Tibial nerve (tissue), 4 donors: Measurements from ENCODE around the gene TMEM231.

Experiments
- EP300 ChIP-seq, 2 donors: sonication (generic); formaldehyde crosslinking; IDR thresholded peaks; one replicate each; pipeline ENCODE4 v1.6.1; 2017; ENCODE audit warnings: antibody characterized with exemption in 2 of 2, mild to moderate bottlenecking in 1 of 2
- TF ChIP-seq, protein P1 (sequence below), 5 experiments: fragments of 200-600 bp in 3 of 5; fragments of 450-650 bp in 2 of 5; sonication (generic) in 3 of 5; IDR thresholded peaks; one replicate each; pipeline ENCODE4 v1.5.1; 2016 to 2019; ENCODE audit warnings: antibody characterized with exemption in 5 of 5, mild to moderate bottlenecking in 3 of 5, moderate library complexity in 2 of 5

DNA sequence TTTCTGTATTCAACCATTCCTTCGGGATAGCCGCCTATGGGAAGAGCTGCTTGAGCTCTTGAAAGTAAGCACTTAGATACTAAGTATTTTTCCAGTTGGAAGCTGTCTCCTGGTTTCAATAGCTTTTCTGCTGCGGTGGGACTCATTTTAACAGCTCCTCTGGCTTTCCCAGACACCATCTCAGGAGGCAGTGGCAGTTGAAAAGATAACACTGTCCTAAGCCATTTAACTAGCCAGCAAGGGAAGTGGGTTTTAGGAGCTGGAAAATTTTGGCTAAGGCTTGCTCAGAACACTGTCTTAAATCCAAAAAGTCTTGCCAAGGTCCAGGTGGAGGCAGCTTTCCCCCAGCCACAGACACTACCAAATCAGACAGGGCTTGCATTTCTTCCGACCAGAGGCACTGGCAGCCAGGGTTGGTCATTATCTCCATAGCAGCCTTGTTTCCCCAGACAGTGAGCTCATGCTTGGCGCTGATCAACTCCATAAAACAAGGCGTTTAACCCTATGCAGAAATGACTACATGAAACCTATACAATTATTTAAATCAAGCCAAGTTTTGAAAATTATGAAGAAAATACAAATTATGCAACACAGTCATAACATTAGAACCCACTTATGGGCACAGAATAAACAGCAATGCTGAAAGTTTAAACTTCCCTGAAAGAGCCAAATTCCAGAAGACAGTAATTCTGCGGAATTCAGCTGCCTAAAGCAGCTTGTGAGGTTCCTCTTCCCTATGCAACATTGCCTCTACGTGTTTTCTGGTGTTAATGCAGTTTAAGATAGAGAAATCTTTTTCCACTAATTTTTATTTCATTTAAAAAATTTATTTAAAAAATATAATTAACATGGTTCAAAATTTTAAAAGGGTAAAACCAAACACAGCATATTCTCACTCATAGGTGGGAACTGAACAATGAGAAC is 35.1 kb upstream of the TMEM231 start:
- TF ChIP-seq, protein P1, sequence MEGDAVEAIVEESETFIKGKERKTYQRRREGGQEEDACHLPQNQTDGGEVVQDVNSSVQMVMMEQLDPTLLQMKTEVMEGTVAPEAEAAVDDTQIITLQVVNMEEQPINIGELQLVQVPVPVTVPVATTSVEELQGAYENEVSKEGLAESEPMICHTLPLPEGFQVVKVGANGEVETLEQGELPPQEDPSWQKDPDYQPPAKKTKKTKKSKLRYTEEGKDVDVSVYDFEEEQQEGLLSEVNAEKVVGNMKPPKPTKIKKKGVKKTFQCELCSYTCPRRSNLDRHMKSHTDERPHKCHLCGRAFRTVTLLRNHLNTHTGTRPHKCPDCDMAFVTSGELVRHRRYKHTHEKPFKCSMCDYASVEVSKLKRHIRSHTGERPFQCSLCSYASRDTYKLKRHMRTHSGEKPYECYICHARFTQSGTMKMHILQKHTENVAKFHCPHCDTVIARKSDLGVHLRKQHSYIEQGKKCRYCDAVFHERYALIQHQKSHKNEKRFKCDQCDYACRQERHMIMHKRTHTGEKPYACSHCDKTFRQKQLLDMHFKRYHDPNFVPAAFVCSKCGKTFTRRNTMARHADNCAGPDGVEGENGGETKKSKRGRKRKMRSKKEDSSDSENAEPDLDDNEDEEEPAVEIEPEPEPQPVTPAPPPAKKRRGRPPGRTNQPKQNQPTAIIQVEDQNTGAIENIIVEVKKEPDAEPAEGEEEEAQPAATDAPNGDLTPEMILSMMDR (IDR thresholded peaks at IDR 0.05), result no peak
- no peak for TF ChIP-seq EP300 (IDR thresholded peaks at IDR 0.05)
